ENCODE results near the gene ARHGAP1. TPM values are rescaled to one million over a fixed set of nuclear protein-coding genes. Genes with fewer than 3 reads are reported as not detected.

ARHGAP1 gene
- polyA plus RNA-seq, 1 donor from 2014 or later, result 9.3 TPM

GRCh38 chr11:46681814-46682213 lies 18.6 kb downstream of the ARHGAP1 start:
- H3F3A ChIP-seq (ENCODE audit: insufficient read depth, low read length, poor library complexity, severe bottlenecking), result no peaks in the 10 kb centered on the region
- H4K20me1 ChIP-seq (ENCODE audit: insufficient read depth), result no peaks in the 10 kb centered on the region
- H2AFZ ChIP-seq (ENCODE audit: low read depth, low read length), result no peak overlapping the region
- no peaks in the 10 kb centered on the region for H3K79me2 ChIP-seq (replicated peaks; ENCODE audit: insufficient read depth, low read length)
- H3K36me3 ChIP-seq (ENCODE audit: insufficient read depth, low read length), result no peaks in the 10 kb centered on the region
- no peak for TF ChIP-seq EP300 (conservative IDR thresholded peaks at IDR 0.05; ENCODE audit: poor library complexity, severe bottlenecking)
- TF ChIP-seq SMC3 (conservative IDR thresholded peaks at IDR 0.05; ENCODE audit: poor library complexity), result no peak
- TF ChIP-seq MXI1 (conservative IDR thresholded peaks at IDR 0.05; ENCODE audit: poor library complexity, severe bottlenecking), result no peak
- no peak for TF ChIP-seq CTCF (IDR thresholded peaks at IDR 0.05; ENCODE audit: poor library complexity, severe bottlenecking)
- no peak for TF ChIP-seq TAF1 (IDR thresholded peaks at IDR 0.05; ENCODE audit: low read depth)
- no peak for TF ChIP-seq POLR2AphosphoS5 (IDR thresholded peaks at IDR 0.05)
- TF ChIP-seq REST (IDR thresholded peaks at IDR 0.05; ENCODE audit: borderline replicate concordance), result no peak
- no peak for TF ChIP-seq EZH2 (IDR thresholded peaks at IDR 0.05; ENCODE audit: borderline replicate concordance, insufficient read depth, low read length, poor library complexity, severe bottlenecking)
- TF ChIP-seq RAD21 (conservative IDR thresholded peaks at IDR 0.05), result no peak
- no peaks in the 10 kb centered on the region for H3K27me3 ChIP-seq (ENCODE audit: insufficient read depth, low read depth, low read length)
- no peak overlapping the region for H3K9ac ChIP-seq (ENCODE audit: low read length)
- no peaks in the 10 kb centered on the region for H3K9me3 ChIP-seq (ENCODE audit: low read length)
- no peak overlapping the region for H3K27ac ChIP-seq (ENCODE audit: low read length)
- no peaks in the 10 kb centered on the region for H3K9me2 ChIP-seq (ENCODE audit: insufficient read depth, low read length)
- no peak overlapping the region for H3K4me2 ChIP-seq (ENCODE audit: low read length)
- no peak overlapping the region for H3K4me3 ChIP-seq (ENCODE audit: low read length)

GRCh38 chr11:46680815-46681214 lies 19.6 kb downstream of the ARHGAP1 start:
- Histone ChIP-seq H3K79me2 (replicated peaks; ENCODE audit: insufficient read depth, low read length) (no peaks in the 10 kb centered on the region), H2AFZ (ENCODE audit: low read depth, low read length) (no peak overlapping the region), H3K27me3 (ENCODE audit: insufficient read depth, low read depth, low read length) (no peaks in the 10 kb centered on the region), H3K4me3 (ENCODE audit: low read length) (no peak overlapping the region), H3K27ac (ENCODE audit: low read length) (no peak overlapping the region), H3K36me3 (ENCODE audit: insufficient read depth, low read length) (no peaks in the 10 kb centered on the region), H3K4me2 (ENCODE audit: low read length) (no peak overlapping the region), H3K9me2 (ENCODE audit: insufficient read depth, low read length) (no peaks in the 10 kb centered on the region), H4K20me1 (ENCODE audit: insufficient read depth) (no peaks in the 10 kb centered on the region), H3F3A (ENCODE audit: insufficient read depth, low read length, poor library complexity, severe bottlenecking) (no peaks in the 10 kb centered on the region), H3K9me3 (ENCODE audit: low read length) (no peaks in the 10 kb centered on the region), H3K9ac (ENCODE audit: low read length) (no peak overlapping the region)
- TF ChIP-seq TAF1 (IDR thresholded peaks at IDR 0.05; ENCODE audit: low read depth) (no peak), RAD21 (conservative IDR thresholded peaks at IDR 0.05) (no peak), CTCF (IDR thresholded peaks at IDR 0.05; ENCODE audit: poor library complexity, severe bottlenecking) (no peak), POLR2AphosphoS5 (IDR thresholded peaks at IDR 0.05) (no peak)

Measured in neural cell (in vitro differentiated cells).